SK-N-MC (cell line): ENCODE data around the gene PDE4D.

Experiments used
- EZH2 ChIP-seq: fragments of 200-600 bp; sonication (generic); IDR thresholded peaks from one replicate; pipeline ENCODE4 v1.6.1; 2017; ENCODE audit warnings: antibody characterized with exemption
- POLR2AphosphoS5 ChIP-seq: IDR thresholded peaks from 2 replicates; pipeline ENCODE4 v1.6.1; 2012; ENCODE audit warnings: mild to moderate bottlenecking, low read depth, low read length, borderline replicate concordance

- no peak for TF ChIP-seq POLR2AphosphoS5
- no peak for TF ChIP-seq EZH2
Measured at GRCh38 chr5:59592101-59592500, 301.4 kb downstream of the PDE4D start.
